Skeletal muscle satellite cell (primary cell): Measurements from ENCODE around the gene ACTN1.
A peak's percentile ranks its signal among the peaks of the same experiment; 100 is the strongest.

Experiments used
- H3K27me3 ChIP-seq: 2 replicates; pipeline ENCODE4 v1.7.0; 2013; ENCODE audit warnings: low read length; ENCODE audit not compliant: control insufficient read depth, insufficient read depth
- H3K36me3 ChIP-seq: 2 replicates; pipeline ENCODE4 v1.7.0; 2013; ENCODE audit warnings: mild to moderate bottlenecking, control low read depth, low read length; ENCODE audit not compliant: insufficient read depth
- H3K4me1 ChIP-seq: 2 replicates; pipeline ENCODE4 v1.7.0; 2013; ENCODE audit warnings: low read length; ENCODE audit not compliant: control insufficient read depth, insufficient read depth
- H3K4me2 ChIP-seq: 2 replicates; pipeline ENCODE4 v1.7.0; 2013; ENCODE audit warnings: mild to moderate bottlenecking, low read length
- H3K4me3 ChIP-seq: 2 replicates; pipeline ENCODE4 v1.7.0; 2013; ENCODE audit warnings: low read length
- H3K9ac ChIP-seq: 2 replicates; pipeline ENCODE4 v1.7.0; 2013; ENCODE audit warnings: mild to moderate bottlenecking, low read depth, low read length, moderate library complexity
- H3K9me3 ChIP-seq: replicated peaks from 2 replicates; pipeline ENCODE4 v1.7.0; 2013; ENCODE audit warnings: mild to moderate bottlenecking, control low read depth, low read length

The ACTN1 gene

DNA sequence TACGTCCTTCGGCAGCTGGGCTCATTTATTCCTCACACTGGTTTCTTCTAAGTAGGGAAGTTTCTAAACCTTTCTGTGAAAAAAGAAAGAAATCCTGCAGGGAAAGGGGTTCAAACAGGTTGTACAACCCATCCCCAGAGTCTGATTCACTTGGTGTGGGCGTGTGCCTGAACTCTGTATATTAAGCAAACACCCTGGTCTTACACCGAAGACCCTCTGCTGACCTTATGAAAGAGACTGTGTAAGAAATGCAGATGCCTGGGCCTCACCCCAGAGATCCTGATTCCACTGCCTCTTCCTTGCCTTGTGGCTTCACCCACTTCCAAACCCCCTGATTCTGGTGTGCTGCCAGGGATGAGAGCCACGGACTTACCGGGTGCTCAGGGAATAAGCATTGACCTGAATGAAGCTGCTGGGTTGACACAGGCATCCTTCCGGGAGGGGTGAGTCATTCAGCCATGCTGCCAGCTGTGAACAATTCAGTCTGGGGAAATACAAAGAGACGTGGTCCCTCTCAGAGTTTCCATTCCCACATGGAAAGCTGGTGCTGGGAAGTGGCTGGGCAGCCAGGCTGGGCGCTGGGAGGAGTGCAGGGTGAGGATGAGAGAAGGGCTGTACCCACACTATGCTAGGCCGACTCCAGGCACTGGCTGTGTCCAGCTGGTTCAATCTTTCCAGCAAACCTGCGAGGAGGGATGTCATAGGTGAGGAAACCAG lies 26.5 kb upstream of the ACTN1 start:
- H3K4me2 ChIP-seq = peak overlapping the region; percentile 43
- no peak overlapping the region for H3K4me3 ChIP-seq
- H3K9ac ChIP-seq = no peak overlapping the region
- no peaks in the 10 kb centered on the region for H3K27me3 ChIP-seq
- H3K9me3 ChIP-seq = no peaks in the 10 kb centered on the region
- H3K4me1 ChIP-seq = peaks cover 17% of the 10 kb centered on the region
- no peaks in the 10 kb centered on the region for H3K36me3 ChIP-seq

DNA sequence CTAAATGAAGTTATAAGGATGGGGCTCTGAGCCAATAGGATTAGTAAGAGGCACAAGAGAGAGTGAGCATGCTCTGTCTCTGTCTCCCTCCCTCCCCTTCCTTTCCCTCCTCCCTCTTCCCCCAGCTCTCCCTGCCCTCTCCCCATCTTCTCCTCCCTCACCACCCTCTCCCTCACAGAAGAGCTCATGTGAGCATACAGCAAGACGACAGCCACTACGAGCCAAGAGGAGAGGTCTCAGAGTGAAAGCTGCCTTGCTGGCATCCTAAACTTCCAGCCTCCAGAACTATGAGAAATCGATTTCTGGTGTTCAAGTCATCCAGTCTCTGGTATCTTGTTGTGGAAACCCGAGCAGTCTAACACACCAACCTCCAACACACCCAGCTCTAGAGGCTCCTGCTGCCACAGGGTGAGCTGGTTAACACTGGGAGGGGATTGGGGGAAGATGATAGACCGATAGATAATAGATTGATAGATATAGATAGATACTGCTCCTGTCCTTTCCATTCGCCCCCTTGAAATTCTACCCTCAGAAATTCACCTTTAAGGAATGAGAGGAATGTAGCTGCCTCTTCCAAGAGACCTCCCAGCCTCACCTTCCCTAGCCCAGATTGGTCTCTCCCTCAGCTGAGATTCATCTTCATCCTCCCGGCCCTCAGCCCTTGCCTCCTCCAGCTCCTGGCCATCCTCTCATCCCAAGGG lies 25.8 kb upstream of the ACTN1 start:
- no peak overlapping the region for H3K9ac ChIP-seq
- H3K36me3 ChIP-seq = no peaks in the 10 kb centered on the region

DNA sequence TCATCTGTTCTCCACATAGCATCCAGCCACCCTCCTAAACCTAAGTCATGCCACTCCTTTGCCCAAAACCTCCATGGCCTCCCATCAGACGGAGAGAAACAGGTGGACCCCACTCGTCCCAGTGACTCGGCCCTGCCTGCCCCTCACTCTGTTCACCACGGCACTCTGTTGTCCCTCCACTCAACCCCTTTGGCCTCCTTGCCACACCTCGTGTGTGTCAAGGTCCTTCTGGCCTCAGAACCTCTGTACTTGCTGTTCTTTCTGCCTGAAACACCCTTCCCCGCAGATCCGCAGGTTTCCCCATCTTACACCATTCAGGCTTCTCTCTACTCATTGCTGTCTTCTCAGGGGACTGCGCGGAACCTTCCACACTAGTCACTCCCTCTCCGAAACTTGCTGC lies 24.5 kb upstream of the ACTN1 start:
- Histone ChIP-seq H3K27me3 (no peaks in the 10 kb centered on the region), H3K36me3 (no peaks in the 10 kb centered on the region), H3K9ac (no peak overlapping the region), H3K4me1 (peaks cover 17% of the 10 kb centered on the region), H3K4me2 (no peak overlapping the region), H3K9me3 (no peaks in the 10 kb centered on the region), H3K4me3 (no peak overlapping the region)

More for the DNA sequence above, 25.8 kb upstream of the ACTN1 start:
- Histone ChIP-seq H3K27me3 (no peaks in the 10 kb centered on the region), H3K4me2 (peak overlapping the region; percentile 43), H3K9me3 (no peaks in the 10 kb centered on the region), H3K4me1 (peaks cover 17% of the 10 kb centered on the region), H3K4me3 (no peak overlapping the region)

- no peak overlapping the region for H3K4me3 ChIP-seq
- no peaks in the 10 kb centered on the region for H3K36me3 ChIP-seq
- H3K9me3 ChIP-seq = no peaks in the 10 kb centered on the region
- H3K9ac ChIP-seq = no peak overlapping the region
- H3K4me2 ChIP-seq = no peak overlapping the region
- H3K27me3 ChIP-seq = no peaks in the 10 kb centered on the region
- H3K4me1 ChIP-seq = peaks cover 17% of the 10 kb centered on the region
Measured at GRCh38 chr14:69002069-69002468, 23.0 kb upstream of the ACTN1 start.

DNA sequence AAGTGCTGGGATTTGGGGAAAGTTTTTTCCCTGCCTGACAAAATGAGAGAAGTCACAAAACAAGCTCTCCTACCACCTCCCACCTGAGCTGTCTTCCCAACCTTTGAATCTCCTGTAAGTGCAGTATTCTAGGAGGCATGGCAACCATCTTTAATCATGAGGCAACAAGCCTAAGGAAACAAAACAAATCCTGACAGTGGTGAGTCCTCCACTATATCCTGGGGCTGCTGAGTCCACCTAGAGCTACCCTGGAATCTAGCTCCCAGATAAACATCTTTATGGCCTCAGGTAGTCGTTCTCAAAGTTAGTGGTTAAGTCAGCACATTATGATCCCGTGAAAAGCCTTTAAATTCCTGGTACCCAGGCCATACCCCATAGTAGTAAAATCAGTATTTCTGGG lies 22.3 kb upstream of the ACTN1 start:
- Histone ChIP-seq H3K4me2 (no peak overlapping the region), H3K9me3 (no peaks in the 10 kb centered on the region), H3K4me3 (no peak overlapping the region), H3K27me3 (no peaks in the 10 kb centered on the region), H3K36me3 (no peaks in the 10 kb centered on the region), H3K9ac (no peak overlapping the region), H3K4me1 (peaks cover 17% of the 10 kb centered on the region)

DNA sequence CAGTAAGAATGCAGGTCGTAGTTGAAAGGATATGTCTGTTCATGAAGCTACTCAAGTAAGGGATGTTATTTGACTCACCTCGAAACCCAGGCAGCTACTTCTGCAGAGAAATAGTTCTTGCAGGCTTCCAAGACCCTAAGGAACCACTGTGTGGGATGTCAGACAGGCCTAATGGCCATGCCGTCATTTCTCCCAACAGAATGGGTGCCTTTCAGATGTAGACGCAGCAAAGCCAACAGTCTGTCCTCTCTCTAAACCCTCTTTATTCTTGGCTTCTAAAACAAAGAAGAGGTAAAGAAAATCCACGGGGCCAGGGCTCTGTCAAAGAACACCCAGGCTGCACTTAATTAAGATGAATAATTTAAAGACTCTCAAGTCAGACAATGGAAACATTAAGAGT lies 19.0 kb upstream of the ACTN1 start:
- Histone ChIP-seq H3K27me3 (peaks cover 8% of the 10 kb centered on the region), H3K4me1 (no peaks in the 10 kb centered on the region), H3K4me3 (no peak overlapping the region), H3K4me2 (no peak overlapping the region), H3K9ac (no peak overlapping the region), H3K9me3 (peaks cover 3% of the 10 kb centered on the region), H3K36me3 (no peaks in the 10 kb centered on the region)

DNA sequence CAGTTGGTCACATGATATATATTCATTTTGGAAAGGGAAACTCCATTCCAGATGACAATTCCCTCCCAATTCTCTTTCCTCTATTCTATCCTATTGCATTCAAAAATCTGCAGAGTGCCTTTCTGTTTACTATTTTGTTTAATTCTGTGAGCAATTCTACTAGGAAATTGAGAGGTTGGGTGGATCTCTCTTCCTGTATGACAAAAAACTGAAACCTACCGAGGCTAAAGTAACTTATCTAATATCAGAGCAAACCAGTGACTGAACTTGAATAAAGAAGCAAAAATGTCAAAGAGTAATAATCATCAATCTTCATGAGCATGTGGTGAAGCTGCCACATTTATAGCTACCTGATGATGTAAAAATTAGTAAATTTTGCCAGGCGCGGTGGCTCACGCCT lies 16.6 kb upstream of the ACTN1 start:
- no peaks in the 10 kb centered on the region for H3K4me1 ChIP-seq

GRCh38 chr14:68994056-68994455 lies 15.0 kb upstream of the ACTN1 start:
- Histone ChIP-seq H3K36me3 (no peaks in the 10 kb centered on the region), H3K4me1 (no peaks in the 10 kb centered on the region), H3K9me3 (peaks cover 3% of the 10 kb centered on the region), H3K4me3 (no peak overlapping the region), H3K4me2 (no peak overlapping the region), H3K9ac (no peak overlapping the region), H3K27me3 (peaks cover 11% of the 10 kb centered on the region)

More for the DNA sequence above, 16.6 kb upstream of the ACTN1 start:
- Histone ChIP-seq H3K4me2 (no peak overlapping the region), H3K9me3 (peaks cover 3% of the 10 kb centered on the region), H3K9ac (no peak overlapping the region), H3K27me3 (peaks cover 11% of the 10 kb centered on the region), H3K36me3 (no peaks in the 10 kb centered on the region), H3K4me3 (no peak overlapping the region)

DNA sequence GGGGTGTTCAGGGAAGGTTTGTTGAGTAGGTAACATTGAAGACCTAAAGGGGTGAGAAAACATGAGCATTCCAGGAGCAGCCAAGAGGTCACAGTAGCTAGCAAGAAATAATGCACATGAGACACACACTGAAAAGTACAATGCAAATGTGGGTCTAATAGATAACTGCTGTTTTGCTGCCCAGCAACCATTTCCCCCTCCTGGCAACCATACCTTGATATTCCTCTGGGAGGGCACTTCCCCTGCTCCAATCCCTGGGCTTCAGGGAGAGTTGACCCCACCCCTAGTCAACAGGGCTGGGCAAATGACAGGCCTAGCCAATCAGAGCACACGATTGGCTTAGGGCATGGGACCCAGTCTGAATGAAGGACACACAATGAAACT lies 8.5 kb upstream of the ACTN1 start:
- H3K27me3 ChIP-seq = peaks cover 3% of the 10 kb centered on the region
- H3K4me3 ChIP-seq = no peak overlapping the region
- no peaks in the 10 kb centered on the region for H3K9me3 ChIP-seq
- H3K36me3 ChIP-seq = no peaks in the 10 kb centered on the region
- H3K4me2 ChIP-seq = no peak overlapping the region
- H3K9ac ChIP-seq = no peak overlapping the region
- H3K4me1 ChIP-seq = peaks cover 4% of the 10 kb centered on the region

GRCh38 chr14:68986926-68987652 lies 8.0 kb upstream of the ACTN1 start:
- no peak overlapping the region for H3K4me3 ChIP-seq
- H3K4me1 ChIP-seq = peaks cover 8% of the 10 kb centered on the region
- H3K9me3 ChIP-seq = no peaks in the 10 kb centered on the region
- no peak overlapping the region for H3K4me2 ChIP-seq
- H3K36me3 ChIP-seq = no peaks in the 10 kb centered on the region
- H3K9ac ChIP-seq = no peak overlapping the region
- H3K27me3 ChIP-seq = peaks cover 3% of the 10 kb centered on the region

GRCh38 chr14:68986225-68986624 lies 7.1 kb upstream of the ACTN1 start:
- peaks cover 16% of the 10 kb centered on the region for H3K4me1 ChIP-seq
- no peak overlapping the region for H3K9ac ChIP-seq

More at GRCh38 chr14:68986225-68986624, 7.1 kb upstream of the ACTN1 start:
- H3K4me3 ChIP-seq = no peak overlapping the region
- no peaks in the 10 kb centered on the region for H3K27me3 ChIP-seq
- no peaks in the 10 kb centered on the region for H3K9me3 ChIP-seq
- no peaks in the 10 kb centered on the region for H3K36me3 ChIP-seq
- H3K4me2 ChIP-seq = no peak overlapping the region
